DOHH2 (cell line): ENCODE results near the gene BTG2.

Source experiments
- CTCF ChIP-seq: fragments of 200-600 bp; sonication (generic); IDR thresholded peaks from one replicate; pipeline ENCODE4 v1.5.1; 2014; ENCODE audit warnings: antibody characterized with exemption, mild to moderate bottlenecking, low read depth, low read length; ENCODE audit not compliant: poor library complexity, severe bottlenecking
- EZH2phosphoT487 ChIP-seq: fragments of 200-600 bp; sonication (generic); IDR thresholded peaks from 2 replicates; pipeline ENCODE4 v1.6.1; 2017; ENCODE audit warnings: borderline replicate concordance, mild to moderate bottlenecking, antibody characterized with exemption, low read length, moderate library complexity, mixed read lengths

GRCh38 chr1:203325026-203325417 is 19.7 kb downstream of the BTG2 start:
- TF ChIP-seq CTCF (no peak), EZH2phosphoT487 (no peak)
